ENCODE results near the gene EXOSC3.

EXOSC3 gene

DNA sequence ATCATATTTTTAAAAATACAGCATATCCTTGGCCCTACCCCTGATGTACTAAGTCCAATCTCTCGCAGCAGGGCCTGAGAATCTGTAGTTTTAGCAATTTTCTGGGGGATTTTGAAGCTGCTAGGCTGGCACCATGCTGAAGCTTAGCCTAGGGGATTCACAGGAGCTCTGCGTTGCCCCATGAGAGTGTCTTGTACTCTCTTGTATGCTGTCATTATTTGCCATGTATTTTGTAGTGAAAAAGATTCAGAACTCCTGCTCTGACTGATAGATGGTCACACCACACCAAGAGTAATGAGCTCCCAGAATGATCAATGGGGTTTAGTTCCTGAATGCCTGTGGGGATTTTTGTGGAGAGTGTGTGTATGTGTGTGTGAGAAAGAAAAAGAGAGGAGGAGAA lies 51.9 kb downstream of the EXOSC3 start:
- DNase-seq (ENCODE audit: low read depth in 2 of 2, low spot score in 1 of 2), result no peak

DNA sequence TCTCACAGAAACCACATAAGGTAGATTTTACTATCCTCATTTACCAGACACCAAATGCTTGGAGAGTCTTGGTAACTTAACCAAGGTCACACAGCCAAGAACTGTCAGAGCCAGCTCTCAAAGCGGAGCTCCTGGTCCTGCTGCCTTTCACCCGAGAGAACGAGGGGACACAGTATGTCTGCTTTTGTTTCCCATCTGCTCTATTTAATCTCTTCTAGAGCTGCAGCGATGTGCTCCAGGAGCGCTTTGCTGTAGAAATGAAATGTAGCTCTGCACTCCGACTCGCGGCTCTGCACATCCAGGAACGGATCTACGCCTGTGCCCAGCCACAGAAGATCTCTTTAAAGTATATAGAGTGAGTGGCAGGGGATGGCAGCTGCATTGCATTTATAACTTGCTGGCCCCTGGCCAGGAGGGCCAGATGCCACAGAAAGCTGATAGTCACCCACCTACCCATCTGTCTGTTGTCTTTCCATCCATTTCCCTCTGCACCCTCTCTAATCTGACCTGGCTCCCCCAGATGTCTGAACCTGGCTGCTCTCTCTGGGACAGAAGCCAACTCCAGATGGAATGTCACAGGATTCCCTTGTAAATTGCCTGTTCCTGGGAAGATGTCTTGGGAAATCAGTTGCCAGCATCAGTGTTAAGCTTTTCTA lies 52.6 kb downstream of the EXOSC3 start:
- DNase-seq (ENCODE audit: low read depth in 2 of 2, low spot score in 1 of 2), result no peak

DNA sequence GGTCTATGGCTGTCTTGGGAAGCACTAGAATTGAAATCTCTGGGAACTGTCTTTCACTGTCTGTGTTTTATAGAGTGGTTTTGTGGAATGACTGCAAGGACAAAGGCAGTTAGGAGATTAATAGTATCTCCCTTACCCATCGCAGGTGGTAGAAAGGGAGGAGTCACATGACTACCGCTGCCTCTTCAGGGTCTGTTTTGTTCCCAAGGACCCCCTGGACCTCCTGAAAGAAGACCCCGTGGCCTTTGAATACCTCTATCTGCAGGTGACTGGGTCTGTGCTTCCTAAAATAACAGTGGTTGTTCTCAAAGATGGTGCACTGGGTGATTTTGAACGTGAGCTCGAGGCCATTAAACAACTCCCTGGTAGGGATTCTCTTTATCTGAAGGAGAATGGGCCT lies 54.0 kb downstream of the EXOSC3 start:
- no peak for DNase-seq (ENCODE audit: low read depth in 2 of 2, low spot score in 1 of 2)

DNA sequence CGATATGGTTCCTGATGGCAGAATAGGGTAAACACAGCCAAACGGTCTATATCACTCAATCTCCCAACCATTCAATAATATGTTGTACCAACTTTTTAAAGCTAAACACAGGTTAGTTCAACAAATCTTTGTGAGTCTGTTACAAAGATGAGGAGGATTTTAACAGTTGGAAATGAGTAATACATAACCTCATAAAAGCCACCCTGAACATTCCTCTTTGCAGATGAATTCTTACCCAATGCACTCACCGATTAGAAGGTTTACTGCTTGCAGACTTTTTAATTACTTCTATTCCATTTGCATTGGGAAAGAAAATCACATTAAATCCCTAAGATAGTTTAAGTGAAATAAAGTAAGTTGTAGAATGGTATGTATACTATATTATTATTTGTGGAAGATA lies 54.6 kb downstream of the EXOSC3 start:
- DNase-seq (ENCODE audit: low read depth in 2 of 2, low spot score in 1 of 2), result no peak

Data from stimulated activated CD8-positive, alpha-beta memory T cell treated with anti-CD3 and anti-CD28 coated beads, Interleukin-4, amount 100 ng/mL, for 1 hour (primary cell).